IPS-NIHi7 (cell line): ENCODE results near the gene CACFD1.
A peak's percentile ranks its signal among the peaks of the same experiment; 100 is the strongest.

ENCODE experiments used
- DNase-seq: peaks from one replicate; pipeline ENCODE4 v3.0.0; 2012; ENCODE audit warnings: mixed read lengths; ENCODE audit errors: extremely low spot score

CACFD1 gene

GRCh38 chr9:133499892-133500270, 40.1 kb downstream of the CACFD1 start:
- DNase-seq, result no peak

DNA sequence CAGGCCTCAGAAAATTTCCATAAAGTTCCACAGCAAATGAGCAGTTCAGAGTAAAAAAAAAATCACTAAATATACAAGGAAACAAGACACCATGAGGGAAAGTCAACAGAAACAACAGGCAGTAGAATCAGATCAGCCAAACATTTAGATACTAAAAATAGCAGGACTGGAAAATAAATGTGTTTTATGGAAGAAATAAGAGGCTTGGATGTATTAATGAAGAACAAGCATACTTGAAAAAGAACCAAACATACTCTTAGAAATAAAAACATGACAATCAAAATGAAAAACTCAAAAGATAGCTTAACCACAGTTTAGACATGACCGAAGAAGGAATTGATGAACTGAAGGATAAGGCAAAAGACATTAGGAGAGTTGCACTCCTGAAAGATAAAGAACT, 42.3 kb downstream of the CACFD1 start:
- DNase-seq, result no peak

DNA sequence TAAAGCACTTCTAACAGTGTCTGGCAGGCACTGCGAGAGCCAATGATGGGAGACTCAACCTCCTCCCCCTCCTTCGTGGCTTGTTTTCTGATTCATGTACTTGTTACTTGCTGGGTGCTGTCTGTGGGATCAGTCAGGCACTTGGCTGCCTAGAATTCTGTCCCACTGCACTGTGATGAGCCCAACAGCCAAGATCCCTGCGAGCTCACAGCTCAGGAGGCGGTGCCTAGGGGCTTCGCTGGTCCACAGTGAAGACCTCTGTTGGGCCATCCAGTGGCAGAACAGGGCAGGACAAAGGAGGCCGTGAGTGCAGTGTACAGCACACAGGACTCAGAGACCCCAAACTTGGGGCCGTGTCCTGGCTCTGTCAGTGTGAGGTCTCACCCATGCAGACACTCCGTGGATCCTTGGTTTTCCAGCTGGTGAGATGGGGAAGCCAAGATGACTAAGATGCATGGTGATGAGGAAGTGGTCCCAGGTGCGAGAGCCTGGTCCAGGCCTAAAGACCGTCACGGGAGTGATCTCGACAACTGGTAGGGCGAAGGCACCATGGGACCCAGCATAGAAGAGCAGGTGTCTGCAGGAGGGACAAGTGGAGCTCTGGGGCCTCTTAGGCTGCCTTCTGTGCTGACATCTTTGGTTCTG, 45.5 kb downstream of the CACFD1 start:
- no peak for DNase-seq

DNA sequence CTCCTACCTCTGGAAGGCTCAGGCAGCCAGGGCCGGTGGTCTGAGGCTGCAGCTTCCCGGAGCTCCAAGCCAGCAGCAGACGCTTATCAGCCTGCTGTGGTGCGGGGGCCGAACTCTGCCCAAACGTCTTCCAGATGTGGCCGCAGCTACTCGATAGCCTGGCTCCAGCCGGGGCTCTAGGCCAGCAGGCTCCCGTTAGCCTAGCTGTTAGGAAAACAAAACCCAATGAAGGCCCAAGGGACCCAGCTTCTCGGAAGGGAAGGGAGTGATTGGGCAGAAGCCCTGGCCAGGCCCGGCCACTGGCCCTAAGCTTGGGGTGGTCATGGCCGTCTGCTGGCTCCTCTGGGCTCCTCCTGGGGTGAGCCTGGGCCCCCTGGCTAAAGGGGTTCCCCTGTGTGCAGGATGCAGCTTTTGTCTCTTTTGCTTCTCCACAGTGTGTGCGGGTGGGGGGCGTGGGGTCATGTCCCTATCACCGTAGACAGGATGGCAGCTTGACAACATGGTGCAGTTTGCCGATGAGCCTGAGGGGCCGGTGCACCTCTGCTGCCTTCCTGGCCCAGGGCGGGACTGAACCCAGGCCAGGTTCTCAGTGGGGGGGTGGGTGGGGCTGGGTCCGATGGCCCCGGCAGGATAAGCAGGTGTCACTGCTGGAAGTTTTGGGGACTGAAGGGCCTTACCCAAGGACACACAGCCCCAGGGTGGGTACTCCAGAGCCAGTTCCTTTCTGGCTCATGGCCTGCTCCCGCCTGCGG, 46.3 kb downstream of the CACFD1 start:
- DNase-seq, result no peak

DNA sequence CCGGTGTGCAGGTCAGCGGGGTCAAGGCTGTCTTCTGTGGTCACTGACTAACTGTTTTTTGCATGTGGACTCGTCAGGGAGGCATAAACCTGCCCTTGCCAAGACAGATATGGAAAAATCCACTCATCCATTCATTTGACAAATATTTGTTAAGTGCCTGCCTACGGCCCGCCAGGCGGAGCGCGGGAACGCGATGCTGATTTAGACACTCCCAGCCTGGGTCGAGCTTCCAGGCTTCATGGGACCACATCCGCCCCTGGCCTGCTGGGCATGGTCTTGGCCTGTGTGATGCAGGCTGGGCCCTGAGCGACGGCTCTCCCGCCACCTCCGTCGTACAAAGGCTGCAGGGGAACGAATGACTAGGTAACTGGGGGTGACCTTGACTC, 46.9 kb downstream of the CACFD1 start:
- no peak for DNase-seq

DNA sequence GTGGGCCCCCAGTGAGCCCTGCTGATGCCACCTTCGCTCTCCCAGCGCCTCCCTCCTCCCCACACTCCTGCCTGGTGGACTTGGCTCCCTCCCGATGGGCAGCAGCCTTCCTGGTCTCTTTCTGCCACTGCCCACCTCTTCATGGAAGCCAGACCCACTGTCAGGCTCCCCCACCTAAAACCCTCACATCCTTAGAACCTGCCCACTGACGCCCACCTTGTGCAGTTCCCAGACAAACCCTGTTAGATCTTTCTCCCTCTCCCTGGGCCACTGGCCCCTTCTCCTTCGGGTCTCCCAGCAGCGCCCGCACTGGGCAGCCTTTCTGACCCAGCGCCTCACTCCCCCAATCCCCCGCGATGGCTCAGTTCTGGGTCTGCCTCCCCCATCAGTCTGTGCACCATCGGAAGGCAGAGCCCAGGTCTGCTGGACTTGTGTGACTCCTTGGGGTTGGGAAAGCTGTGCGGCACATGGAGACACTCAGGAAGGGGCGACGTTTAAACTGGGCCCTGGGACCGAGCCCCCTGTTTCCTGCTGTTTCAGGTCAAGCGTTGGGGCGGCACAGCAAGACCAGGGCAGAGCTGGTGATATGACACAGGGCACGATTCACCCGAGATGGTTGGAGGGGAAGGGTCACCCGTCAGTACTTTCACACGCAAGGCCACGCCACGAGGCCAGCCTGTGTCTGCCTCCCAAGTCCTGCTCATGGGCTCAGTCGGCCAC, 47.6 kb downstream of the CACFD1 start:
- DNase-seq, result no peak

- DNase-seq, result no peak
Measured at GRCh38 chr9:133508046-133508445, 48.3 kb downstream of the CACFD1 start.

DNA sequence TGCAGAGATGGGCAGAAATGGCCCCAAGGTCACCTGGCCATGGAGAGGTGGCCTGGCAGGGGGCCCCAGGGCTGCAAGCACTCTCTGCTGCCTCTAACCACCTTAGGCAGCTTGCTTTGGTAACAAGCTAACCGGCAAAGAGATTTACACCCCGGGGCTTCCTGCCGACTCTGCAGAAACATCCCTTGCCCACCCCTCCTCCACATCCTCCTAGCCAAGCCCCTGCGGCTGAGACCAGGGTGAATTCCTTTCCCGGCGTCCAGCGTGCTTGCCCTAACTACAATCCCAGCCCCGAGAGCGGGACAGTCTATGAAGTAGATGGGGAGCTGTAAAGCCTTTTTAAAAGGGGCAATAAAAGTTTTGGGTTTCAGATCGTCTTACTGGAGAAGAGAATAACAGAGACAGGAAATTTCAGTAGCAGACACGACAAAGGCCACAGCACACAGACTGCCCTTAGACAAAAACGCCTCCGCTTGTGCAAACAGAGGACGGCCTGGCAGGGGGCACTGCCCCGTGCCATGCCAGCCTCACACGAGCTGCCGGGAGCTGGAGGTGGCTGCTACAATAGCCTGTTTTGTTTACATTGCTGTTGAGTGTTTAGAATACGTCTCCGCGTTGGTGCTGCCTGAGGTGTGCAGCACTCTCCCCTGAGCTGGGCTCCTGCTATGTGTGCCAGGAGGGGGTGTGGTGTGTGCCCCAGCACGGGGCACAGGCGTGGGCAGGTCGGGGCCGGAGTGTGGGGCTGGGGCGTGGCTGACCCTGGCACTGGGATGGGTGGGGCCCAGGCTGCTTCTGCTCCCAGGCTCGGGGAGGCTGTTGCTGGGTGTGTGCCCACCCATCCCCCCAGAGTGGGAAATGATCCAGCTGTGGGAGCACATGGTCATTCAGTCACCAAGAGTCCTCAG, 49.7 kb downstream of the CACFD1 start:
- peak; percentile 88 for DNase-seq

- no peak for DNase-seq
Measured at GRCh38 chr9:133510926-133511505, 51.2 kb downstream of the CACFD1 start.

GRCh38 chr9:133511607-133512006, 51.8 kb downstream of the CACFD1 start:
- DNase-seq, result no peak

DNA sequence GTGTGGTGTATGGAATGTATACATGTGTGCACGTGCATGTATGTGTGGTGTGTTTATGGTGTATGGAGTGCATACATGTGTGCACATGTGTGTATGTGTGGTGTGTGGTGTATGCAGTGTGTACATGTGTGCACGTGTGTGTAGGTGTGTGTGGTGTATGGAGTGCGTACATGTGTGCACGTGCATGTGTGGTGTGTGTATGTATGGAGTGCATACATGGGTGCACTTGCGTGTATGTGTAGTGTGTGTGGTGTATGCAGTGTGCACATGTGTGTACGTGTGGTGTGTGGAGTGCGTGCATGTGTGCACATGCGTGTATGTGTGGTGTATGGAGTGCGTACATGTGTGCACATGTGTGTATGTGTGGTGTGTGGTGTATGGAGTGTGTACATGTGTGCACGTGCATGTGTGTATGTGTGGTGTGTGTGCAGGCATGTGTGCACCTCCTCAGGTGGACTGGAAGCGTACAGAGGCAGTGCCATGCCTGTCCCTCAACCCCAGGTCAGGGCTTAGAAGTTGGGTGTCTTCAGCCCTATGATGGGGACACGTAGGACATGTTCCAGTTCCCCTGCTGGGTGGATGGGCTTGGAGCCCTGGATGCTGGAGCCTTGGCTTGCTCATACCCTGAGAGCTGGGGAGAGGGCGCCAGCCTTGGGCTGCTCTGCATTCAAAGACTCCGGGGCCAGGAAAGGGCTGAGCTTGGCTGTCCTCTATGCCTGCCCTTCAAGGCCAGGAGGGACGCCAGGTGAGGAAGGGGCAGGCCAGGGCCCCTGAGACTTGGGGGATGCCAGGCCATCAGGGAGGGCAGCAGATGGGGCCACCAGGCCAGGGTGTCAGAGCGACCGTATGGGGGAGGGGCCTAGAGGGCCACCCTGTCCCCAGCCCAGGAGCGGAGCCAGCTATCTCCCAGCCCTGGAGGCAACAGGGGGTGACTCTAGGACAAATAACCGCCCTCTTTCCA, 52.8 kb downstream of the CACFD1 start:
- no peak for DNase-seq

- DNase-seq, result no peak
Measured at GRCh38 chr9:133513214-133514100, 53.7 kb downstream of the CACFD1 start.

GRCh38 chr9:133514460-133515239, 54.9 kb downstream of the CACFD1 start:
- no peak for DNase-seq

DNA sequence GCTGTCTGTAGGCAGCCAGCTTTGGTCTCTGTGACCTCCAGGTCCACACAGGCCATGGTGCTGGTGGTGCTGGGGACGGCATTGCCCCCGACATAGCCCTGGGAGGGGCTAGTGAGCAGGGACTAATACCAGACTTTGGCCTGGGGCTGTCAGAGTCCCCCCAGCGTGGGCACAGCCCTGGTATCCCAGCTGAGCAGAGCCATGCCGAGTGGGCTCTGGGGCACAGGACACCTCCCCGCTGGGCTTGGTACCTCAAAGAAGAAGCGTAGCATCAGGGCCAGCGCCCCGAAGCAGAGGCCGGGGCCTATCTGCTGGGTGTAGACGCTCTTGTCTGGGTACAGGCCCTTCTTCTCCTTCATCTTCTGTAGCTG, 55.4 kb downstream of the CACFD1 start:
- DNase-seq, result no peak

DNA sequence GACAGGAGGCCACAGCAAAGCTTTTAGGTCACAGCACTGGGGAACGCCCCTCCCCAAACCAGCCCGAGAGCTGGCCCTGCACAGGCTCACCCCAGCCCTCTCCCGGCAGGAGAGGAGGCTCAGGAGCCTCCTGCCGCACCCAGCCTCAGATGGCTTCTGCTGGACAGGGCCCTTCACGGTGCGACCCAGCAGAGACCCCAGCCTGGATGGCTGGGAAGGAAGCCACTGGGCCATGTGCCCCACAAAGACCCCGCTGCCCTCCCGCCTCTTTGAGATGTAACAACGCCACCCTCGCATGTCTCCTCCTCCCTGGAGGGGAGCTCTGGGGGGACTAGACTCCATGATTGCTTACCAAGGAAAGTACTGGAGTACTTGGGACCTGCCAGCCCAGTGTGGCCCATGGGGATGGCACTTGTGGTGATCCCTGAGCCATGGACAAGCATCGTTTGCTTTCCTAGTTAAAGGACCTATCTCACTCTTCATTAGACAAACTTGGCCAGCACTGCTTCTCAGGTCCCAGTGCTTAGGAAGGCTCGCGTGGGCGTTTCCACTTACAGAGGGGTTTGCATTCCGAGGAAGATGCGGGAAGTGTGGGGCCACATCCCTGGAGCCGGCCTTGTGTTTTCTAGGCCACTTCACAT, 56.0 kb downstream of the CACFD1 start:
- no peak for DNase-seq

- no peak for DNase-seq
Measured at GRCh38 chr9:133516256-133516960, 56.6 kb downstream of the CACFD1 start.

GRCh38 chr9:133516961-133517350, 57.2 kb downstream of the CACFD1 start:
- DNase-seq, result no peak
